Measurements from ENCODE around the gene BPIFB6.

GRCh38 chr20:33062105-33062824 is 30.8 kb downstream of the BPIFB6 start:
- TF ChIP-seq POLR2A (IDR thresholded peaks at IDR 0.05) (no peak), CTCF (IDR thresholded peaks at IDR 0.05) (no peak), POLR2AphosphoS5 (IDR thresholded peaks at IDR 0.05) (no peak)
